Activated CD8-positive, alpha-beta memory T cell treated with anti-CD3 and anti-CD28 coated beads for 1 hour (primary cell): ENCODE data around the gene AFTPH.

Experiments
- DNase-seq, 2 donors: peaks; one replicate each; pipeline ENCODE4 v3.0.0-alpha.2; 2020; ENCODE audit warnings: low read depth in 1 of 2; ENCODE audit errors: extremely low read depth in 1 of 2

Gene AFTPH

DNA sequence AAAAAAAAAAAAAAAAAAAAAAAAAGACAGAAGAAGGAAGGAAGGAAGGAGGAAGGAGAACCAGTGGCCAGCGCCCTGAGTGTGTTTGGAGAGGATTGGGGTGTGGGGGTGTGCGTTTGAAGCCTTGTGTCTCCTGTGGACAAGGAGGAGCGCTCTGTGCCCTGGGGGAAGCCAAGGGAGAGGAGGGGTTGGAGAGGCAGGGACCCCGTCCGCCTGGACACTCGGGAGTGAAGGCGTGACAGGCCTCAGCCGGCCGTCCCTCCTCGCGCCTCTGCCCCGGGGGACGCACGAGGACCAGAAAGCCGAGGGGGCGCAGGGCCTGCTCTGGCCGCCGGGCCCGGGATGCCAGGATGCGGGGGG, 84.7 kb downstream of the AFTPH start:
- DNase-seq, result no peak

DNA sequence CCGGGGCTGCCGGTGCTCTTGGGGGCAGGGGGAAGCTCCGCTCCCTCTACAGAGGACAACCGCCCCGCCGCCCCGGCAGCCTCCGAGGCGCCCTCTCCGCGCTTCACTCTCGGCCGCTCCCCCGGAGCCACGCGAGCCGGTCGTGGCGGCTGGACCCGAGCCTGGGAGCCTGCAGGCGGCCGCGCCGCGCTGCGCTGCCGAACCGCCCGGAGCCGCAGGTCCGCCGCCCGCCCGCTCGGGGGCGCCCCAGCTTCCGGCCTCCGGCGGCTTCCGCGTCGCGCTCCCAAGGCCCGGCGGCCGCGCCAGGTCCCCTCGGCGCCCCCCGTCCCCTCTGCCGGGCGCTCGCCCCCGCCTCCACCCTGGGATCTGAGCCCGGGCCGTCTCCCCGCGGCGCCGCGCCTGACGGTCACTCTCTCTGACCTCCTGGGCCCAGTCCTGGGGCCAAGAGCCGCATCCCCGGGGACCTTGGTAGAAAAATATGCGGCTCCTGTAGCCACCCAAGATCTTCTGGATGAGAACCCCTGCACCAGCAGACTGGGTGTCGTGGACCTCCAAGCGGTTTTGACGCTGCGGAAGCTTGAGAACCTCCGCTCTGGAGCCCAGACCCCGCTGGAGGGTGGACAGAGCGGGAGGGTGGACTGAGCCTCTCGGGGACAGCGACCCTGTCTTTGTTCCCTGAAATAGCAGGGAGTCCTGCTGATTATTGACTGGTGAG, 85.3 kb downstream of the AFTPH start:
- DNase-seq, result peak in 1 of 2 donors; percentile 46

DNA sequence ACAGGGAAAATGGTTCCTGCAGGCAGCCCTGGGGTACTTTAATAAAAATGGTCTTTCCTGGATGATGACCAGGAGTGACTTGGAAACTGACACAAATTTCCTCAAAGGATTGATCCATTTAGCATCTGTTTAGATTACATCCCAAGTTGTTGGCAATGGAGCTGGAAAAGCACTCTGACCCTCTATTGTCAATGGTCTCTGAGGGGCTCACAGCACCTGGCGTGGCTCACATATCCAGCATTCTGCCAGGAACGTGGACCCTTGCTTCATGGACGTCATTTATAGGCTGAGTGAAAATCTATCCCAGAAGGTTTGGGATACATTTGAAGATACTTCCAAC, 85.8 kb downstream of the AFTPH start:
- no peak for DNase-seq

DNA sequence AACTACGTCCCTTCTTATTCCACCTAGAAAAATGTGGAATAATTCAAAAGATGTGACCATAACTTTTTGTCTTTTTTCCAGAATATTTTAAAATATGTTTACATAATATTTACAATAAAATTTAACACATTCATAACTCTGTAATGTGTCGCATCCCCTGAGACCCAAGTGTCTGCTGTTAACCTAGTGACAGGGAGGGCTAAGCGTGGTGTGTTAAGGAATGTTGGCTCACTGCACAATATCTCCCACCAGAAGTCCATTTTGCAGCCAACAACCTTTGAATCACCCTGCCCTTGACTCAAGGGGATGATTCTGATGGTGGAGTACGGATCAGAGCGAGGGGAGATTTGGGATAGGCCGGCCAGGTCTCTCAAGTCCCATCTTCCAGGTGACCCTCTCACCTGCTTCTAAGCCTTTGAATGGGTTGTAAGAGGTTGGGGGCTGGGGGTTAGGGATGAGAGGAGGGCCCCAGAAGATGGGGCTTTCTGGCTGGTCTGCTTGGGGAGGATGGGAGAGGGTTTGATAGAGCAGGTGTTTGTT, 86.3 kb downstream of the AFTPH start:
- DNase-seq, result no peak

DNA sequence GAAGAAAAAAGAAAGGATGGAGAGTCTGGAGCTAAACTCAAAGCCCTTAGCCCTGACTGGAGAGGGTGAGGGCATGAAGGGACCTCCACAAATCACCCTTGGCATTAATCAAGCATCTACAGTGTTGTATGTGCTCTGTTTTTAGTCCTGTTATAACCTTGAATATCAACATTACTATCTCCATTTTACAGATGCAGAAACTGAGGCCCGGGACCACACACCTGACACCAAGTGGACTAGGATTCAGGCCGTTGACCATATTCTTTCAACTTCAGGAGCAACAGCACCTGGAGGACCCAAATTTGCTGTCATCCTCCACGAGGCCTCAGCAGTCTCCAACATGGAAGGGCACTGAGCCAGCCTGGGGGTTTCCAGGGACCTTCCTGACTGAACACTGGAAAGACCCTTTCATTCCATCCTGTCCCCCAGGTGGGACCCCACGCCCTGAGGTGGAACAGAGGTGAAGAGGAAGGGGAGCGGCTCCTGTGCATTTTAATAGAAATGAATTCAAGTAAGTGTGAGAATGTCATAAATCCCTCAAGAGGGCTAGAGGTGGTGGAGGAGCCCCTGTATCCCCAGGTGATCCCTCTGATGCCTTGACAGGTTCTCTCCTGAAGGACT, 88.6 kb downstream of the AFTPH start:
- DNase-seq, result no peak

DNA sequence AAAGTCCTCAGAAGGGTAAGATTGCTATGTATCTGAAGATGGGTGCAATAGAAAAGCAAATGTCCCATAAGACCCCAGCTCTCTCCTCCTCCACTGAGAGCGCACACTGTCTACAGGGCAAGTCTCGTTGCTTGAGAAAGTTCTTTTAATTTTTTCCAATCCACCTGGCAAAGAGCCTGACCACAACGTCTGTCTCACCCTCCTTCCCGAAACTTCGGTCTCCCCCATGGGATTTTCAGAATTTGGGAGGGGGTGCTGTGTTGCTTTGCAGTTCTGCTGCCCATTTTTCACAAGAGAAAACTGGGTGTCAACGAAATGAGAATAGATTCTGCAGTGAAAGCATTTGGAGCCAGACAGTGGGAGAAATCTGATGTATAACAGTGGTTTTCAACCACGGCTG, 89.1 kb downstream of the AFTPH start:
- DNase-seq, result no peak

DNA sequence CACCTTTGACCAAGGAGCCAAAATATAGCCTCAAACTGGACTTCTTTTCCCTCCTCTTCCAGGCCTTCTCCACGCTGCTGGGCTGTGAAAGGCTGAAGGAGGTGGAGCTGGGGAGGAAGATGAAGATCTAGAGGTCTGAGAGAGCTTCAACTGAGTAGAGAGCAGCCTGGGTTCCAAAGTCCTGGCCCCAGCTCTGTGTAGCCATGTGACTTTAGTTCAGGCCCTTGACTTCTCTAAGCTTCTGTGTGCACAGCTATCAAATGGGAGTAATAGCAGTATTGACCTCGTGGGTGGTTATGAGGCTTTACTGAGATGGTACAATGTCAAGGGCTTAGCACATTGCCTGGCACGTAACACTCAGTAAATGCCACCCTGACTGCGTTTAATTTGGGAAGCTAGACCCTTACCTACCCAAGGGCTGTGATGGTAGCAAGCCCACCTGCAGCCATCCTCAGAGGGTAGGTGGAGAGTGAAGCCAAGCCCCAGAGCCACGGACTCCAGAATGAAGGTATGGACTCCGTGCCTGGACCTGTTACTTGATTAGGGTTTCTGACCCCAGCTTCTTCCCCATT, 91.2 kb downstream of the AFTPH start:
- DNase-seq, result no peak

DNA sequence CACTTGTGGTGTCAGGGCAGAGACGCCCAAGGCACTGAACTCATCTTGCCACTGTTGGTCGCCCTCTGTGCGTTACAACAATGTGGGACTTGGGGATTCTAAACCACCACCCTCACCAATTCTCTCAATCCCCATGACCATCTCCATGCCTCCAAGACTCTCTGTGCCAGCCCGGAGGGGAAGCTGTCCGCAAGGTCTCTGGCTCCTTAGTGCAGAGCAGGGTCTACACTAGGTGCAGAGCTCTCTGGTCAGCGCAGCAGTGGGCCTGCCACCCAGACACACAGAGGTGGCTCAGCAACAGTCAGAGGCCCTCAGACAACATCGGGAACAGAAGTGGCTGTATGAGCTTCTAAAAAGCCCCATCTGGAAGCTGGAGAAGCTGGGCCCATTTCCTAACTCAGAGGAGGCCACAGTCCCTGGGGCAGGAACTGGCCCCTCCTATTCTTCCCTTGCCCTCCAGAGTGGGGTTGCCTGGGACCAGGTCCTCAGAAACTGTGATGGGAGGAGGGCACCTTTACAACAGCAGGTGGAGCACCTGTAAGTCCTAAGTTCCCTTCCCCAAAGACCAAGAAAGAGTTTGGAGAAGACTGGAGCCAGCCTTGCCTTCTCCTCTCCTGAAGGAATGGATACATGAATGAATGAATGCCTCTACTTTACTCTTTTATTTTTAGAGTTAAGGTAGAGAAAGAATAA, 91.9 kb downstream of the AFTPH start:
- DNase-seq, result no peak

DNA sequence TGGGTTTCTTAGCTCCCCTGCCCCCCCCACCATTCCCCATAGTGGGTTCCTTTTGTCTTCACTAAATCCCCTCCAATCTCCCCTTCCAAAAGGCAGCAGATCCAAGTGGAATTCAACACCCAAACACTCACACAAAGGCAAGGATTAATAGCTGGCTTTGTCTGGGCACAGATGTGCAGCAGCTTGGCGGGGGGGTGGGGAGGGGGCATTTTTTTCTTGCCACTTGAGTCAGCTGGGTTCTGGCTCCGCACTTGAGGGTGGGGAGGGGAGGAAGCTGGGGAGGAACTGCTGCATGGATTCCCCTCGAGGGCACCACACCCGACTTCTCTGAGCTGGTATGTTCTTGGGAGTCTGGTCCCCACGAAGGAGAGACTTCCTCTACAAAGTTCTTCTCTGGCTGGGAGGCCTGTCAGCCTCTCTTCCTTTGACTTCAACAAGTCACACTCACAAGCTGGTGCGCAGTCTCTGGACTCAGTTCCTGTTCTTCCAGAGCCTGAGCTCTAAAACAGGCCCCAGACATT, 93.6 kb downstream of the AFTPH start:
- DNase-seq, result no peak

DNA sequence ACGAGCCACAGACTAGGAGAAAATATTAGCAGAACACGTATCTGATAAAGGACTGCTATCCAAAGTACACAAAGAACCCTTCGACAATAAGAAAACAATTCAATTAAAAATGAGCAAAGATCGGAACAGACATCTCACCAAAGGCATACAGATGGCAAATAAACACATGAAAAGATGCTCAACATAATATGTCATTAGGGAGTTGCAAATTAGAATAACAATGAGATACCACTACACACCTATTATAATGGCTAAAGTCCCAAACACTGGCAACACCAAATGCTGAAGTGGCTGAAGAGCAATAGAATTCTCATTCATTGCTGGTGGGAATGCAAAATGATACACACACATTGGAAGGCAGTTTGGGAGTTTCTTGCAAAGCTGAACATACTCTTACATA, 96.5 kb downstream of the AFTPH start:
- no peak for DNase-seq

DNA sequence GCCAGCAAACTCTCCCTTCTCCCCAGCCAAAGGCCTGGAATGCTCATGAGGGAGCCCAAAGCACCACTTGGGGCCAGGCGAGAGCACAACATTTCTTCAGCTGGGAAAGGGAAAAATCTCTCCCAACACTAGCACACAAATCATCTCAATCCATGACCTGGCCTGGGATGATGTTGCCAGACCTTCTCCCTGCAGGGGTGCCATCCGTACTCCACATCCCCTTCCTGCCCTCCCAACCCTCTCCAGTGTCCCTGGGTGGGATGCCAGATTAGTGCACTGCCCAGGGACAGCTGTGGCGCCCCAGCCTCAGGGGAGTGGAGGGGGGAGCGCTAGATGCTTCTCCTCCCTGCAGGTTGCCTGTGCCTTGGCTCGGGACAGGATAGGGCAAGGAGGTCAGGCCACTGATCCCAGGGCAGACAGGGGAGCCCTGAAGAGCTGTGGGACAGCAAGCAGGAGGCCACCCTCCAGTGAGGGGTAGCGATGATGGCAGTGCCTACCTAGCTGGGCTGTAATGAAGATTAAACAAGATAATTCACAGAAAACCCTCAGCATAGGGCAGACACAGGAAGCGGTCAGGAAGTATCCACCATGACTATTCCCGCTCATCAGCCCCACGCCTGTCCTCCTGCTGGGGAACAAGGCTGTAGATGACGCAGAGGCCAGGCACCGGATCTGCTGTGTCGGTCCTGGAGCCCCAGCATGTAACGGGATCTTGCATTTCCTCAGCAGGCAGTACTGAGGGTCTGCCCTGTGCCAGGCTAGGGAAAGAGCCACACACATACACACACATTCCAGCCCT, 98.5 kb downstream of the AFTPH start:
- DNase-seq, result no peak

DNA sequence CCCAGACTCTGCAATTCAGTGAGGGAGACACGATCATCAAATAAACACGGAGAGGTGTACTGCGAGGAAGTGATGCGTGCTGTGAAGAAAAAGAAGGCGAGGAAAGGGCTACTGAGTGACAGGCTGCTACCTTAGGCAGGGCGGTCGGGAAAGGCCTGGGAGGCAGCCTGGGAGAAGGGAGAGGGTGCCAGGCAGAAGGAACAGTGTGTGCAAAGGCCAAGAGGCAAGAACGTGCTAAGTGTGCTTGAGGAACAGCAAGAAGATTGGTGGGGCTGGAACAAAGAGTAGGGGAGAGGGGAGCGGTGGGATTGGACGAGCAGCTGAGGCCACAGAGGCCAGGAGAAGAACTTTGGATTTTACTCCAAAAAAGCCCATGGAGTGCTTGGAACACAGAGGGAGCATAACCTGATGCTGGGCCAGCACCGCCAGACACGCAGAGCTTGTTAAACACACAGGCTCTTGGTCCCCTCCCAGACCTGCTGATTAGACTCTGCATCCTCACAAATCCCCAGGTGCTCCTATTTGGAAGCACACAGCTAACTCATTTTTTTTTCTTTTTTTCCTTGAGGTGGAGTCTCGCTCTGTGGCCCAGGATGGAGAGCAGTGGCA, 99.2 kb downstream of the AFTPH start:
- no peak for DNase-seq

DNA sequence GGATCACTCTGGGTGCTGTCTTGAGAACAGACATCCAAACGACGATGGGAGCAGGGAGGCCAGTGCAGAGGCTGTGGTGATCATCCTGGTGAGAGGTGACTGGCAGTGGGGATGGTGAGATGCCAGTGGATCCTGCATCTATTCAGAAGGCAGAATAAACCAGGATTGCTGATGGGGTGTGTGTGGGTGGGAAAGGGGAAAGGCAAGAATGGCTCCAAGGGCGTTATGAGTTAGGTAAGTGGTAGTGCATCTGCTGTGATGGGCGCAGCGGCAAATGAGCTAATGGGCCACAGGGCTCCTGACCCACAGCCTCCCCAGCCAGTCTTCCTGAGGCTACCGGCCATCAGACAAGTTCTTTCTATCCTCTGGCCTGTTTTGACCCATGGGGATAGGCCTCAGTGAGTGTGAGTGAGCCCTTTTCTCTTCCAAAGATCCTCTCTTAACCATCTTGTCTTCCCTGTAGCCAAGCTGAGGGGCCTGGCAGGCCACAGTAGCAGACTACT, 100.0 kb downstream of the AFTPH start:
- no peak for DNase-seq

DNA sequence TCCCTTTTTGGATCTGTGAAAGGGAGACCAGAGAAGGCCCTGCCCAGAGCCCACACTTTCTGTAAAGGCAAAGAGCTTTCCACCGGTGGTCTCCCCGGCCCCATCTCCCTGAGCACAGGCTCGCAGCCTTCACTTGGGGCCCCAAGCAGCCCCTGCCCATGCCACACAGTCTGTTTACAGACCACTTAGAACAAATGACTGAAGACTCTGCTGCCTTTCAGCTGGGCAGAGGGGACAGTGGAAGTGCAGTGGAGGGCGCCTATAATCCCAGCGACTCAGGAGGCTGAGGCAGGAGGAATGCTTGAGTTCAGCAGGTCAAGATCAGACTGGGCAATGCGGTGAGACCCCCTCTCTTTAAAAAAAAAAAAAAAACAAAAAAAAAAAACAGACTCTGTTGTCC, 100.7 kb downstream of the AFTPH start:
- no peak for DNase-seq

DNA sequence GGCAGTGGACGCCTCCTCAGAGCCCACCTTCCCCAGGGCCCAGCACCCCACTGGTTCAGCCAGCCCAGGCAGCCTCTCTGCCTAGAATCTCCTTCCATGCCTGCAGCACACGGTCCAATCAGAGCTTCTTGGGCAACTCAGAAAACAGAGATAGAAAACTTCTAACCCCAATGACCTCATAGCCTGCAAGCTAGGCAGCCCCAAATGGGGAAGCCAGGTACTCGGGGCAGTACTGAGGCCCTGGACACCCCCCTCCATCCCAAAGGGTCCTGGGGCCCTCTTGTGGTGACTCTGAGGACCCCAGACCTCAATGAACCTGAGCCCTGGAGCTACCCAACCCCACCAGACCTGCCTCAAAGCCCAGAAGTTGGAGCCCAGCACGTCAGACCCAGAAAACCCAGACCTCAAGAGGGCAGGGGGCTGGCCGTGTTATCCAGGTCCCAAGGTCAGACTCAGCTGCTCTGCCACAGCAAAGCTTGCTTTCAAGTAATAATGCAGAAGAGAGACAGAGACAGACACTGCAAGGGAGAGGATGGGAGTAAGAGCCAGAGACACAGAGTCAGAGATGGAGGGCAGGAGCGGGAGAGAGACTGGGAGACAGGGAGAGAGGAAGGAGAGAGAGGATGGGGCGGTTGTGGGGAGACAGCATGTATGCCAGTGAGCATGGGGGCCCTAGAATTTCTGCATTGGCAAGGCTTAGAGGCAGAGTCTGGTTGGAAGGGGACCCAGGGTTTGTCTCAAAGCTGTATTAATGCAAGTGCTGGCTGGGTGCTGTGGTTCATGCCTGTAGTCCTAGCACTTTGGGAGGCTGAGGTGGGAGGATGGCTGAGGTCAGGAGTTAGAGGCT, 101.4 kb downstream of the AFTPH start:
- no peak for DNase-seq

DNA sequence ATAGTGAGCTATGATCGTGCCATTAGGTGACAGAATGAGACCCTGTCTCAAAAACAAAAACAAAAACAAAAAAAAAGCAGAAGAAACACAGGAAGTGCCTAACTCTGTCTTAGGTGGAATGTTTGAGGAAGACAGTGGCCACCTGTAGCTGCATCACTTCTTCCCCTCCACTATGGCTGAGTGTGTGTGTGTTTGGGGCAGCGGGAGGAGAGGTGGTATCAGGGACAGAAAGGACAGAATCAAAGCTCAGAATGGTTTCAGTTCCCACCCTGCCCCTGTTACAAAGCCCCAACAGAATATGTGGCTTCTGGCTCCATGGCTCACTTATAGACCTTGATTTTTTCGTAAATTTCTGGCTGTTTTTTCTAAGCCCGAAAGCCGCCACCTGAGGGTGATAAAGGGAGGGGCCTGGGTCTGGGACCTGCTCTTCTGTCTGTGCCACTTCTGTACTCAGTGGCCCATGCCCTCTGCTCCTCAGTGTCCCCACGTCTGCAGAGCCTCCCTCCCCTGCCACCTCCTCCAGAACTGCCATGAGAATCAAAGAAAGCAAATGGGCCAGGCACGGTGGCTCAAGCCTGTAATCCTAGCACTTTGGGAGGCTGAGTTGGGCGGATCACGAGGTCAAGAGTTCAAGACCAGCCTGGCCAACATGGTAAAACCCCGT, 102.2 kb downstream of the AFTPH start:
- DNase-seq, result no peak

DNA sequence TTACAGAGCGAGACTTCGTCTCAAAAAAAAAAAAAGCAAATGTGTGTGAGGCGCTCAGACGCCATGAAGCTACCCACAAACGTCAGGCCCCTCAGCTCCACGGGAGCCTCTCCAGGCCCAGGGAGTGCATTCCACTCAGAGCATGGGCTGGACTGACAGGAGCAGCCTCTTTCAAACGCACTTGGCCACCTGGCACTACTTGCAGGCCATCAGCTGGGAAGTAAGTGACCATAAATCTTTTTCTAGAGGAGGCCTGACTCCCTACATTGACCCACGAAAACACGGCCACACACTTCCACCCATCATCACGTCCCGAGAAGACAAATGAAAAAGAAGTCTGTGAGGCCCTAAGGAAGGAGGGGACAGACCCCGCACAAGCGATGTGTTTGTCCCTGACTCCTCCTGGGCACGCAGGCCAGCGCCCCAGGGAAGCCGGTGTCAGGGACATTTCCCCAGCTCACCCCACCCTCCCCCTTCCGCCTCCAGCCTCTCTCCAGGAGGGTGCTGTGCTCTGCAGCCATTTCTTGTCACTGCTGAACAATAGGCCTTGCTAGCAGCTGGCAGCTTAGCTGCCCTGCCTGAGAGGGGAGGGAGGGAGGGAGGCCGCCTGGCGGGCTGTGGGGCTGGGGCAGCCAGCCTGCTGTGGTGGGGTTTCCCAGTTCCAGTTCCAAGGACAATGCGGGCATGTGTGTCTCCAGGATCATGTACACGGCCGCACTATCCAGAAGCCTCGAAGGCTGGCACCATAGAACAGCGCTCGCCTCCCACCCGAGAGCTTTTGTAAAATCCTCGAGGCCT, 103.0 kb downstream of the AFTPH start:
- DNase-seq, result no peak
